ENCODE measurements around the gene PRPF18. TPM values are rescaled to one million over a fixed set of nuclear protein-coding genes. Genes with fewer than 3 reads are reported as not detected.

The PRPF18 gene
- total RNA-seq, 2 experiments from 2014 or later: 21.9 to 25.1 TPM

DNA sequence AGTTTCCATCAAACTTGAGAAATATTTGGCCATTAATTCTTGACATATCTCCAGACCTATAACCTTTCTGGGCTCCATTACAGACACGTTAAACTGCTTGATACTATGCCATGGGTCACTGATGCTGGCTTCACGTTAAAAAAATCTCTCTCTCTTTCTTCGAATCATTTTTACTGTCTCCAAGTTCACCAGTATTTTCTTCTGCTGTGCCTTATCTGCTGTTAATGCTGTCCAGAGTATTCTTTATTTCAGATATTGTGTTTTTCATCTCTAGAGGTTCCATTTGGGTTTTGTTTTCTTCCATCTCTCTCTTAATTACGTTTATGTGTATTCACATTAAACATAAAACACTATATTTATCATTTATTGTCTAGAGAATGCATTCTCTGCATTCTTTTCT is 12.8 kb upstream of the PRPF18 start:
- H3K27me3 Mint-ChIP-seq: peaks cover 19% of the 10 kb centered on the region
- peaks cover 5% of the 10 kb centered on the region for H3K9me3 Mint-ChIP-seq
- intact Hi-C loops (cut with micrococcal nuclease): no loop called here
- no peak for DNase-seq
- no peak overlapping the region for H3K4me3 Mint-ChIP-seq
- POLR2A ChIA-PET: no interaction called here
- CTCF ChIA-PET: no interaction called here
- no peaks in the 10 kb centered on the region for H3K36me3 Mint-ChIP-seq
- H3K27ac Mint-ChIP-seq: no peak overlapping the region
- no peaks in the 10 kb centered on the region for H3K4me1 Mint-ChIP-seq (ENCODE audit: low read depth)

GRCh38 chr10:13585195-13585751 is 1.5 kb upstream of the PRPF18 start:
- DNase-seq: no peak
- ChIA-PET POLR2A (no interaction called here), CTCF (interaction anchor here (1.0 kb wide), 1 partner anchor 213 kb away, joined by 3 read pairs; no protein-coding TSS in a partner anchor)
- Mint-ChIP-seq H3K9me3 (no peaks in the 10 kb centered on the region), H3K27me3 (peaks cover 23% of the 10 kb centered on the region), H3K36me3 (peaks cover 2% of the 10 kb centered on the region), H3K4me3 (no peak overlapping the region), H3K27ac (no peak overlapping the region), H3K4me1 (ENCODE audit: low read depth) (peaks cover 26% of the 10 kb centered on the region)
- intact Hi-C loops (cut with micrococcal nuclease): no loop called here

DNA sequence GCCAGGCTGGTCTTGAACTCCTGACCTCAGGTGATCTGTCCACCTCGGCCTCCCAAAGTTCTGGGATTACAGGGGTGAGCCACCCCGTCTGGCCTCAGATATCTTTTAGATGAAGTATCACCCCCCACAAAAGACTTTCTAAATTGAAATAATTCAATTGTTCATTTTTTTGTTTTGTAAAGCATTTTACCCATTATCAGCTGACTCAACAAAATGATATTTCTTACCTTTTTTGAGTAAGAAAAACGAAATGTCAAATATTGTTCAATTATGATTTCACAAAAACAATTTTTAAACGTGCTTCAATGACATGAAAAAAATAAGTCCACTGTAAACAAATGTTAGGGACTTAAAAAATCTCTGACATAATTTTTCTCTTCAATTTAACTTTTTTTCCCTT is 822 bp upstream of the PRPF18 start:
- no peaks in the 10 kb centered on the region for H3K9me3 Mint-ChIP-seq
- peaks cover 26% of the 10 kb centered on the region for H3K4me1 Mint-ChIP-seq (ENCODE audit: low read depth)
- peaks cover 2% of the 10 kb centered on the region for H3K36me3 Mint-ChIP-seq
- intact Hi-C loops (cut with micrococcal nuclease): loop anchor here (1.0 to 2.0 kb wide), 7 partner anchors 193 to 425 kb away; partner anchors contain the start of genes MCM10 and SEPHS1
- CTCF ChIA-PET: interaction anchor here (2.6 kb wide), 1 partner anchor 214 kb away, joined by 17 read pairs; no protein-coding TSS in a partner anchor
- POLR2A ChIA-PET: no interaction called here
- peaks cover 19% of the 10 kb centered on the region for H3K27me3 Mint-ChIP-seq
- H3K4me3 Mint-ChIP-seq: peak overlapping the region; percentile 100
- no peak overlapping the region for H3K27ac Mint-ChIP-seq
- DNase-seq: no peak

- peak; percentile 11 for DNase-seq
- H3K36me3 Mint-ChIP-seq: peaks cover 9% of the 10 kb centered on the region
- H3K27me3 Mint-ChIP-seq: peaks cover 11% of the 10 kb centered on the region
- peak overlapping the region; percentile 70 for H3K27ac Mint-ChIP-seq
- no peaks in the 10 kb centered on the region for H3K9me3 Mint-ChIP-seq
- CTCF ChIA-PET: interaction anchor here (0.7 to 2.6 kb wide), 7 partner anchors 8 to 215 kb away, joined by 3 to 17 read pairs (median 4); no protein-coding TSS in a partner anchor
- peak overlapping the region; percentile 100 for H3K4me3 Mint-ChIP-seq
- peaks cover 26% of the 10 kb centered on the region for H3K4me1 Mint-ChIP-seq (ENCODE audit: low read depth)
- POLR2A ChIA-PET: interaction anchor here (0.8 kb wide), 1 partner anchor 74 kb away, joined by 3 read pairs; no protein-coding TSS in a partner anchor
- intact Hi-C loops (cut with micrococcal nuclease): loop anchor here (2.0 kb wide), 5 partner anchors 191 to 421 kb away; partner anchors contain the start of gene SEPHS1
Observed at GRCh38 chr10:13587391-13587790, 626 bp downstream of the PRPF18 start.

DNA sequence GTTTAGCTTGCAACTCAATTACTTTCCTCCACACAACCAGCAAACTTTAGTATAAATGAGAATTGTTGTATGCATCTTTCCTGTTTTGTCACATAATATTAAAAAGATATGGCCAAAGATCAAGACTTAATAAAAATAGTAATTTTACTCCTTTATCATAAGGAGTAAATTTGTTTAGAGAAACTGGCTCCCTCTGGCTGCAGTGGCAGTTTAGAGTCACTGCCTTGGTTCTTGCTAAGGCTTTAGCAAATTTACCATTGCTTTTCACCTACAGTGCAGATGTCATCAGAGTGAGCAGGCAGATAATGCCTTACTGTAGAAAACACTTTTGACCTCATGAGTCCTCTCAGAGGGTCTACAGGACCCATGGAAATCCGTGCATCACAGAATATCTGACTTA is 2.6 kb downstream of the PRPF18 start:
- intact Hi-C loops (cut with micrococcal nuclease): no loop called here
- CTCF ChIA-PET: interaction anchor here (1.6 kb wide), 1 partner anchor 217 kb away, joined by 5 read pairs; no protein-coding TSS in a partner anchor
- no peak overlapping the region for H3K4me3 Mint-ChIP-seq

GRCh38 chr10:13590886-13591285 is 4.1 kb downstream of the PRPF18 start:
- peaks cover 17% of the 10 kb centered on the region for H3K36me3 Mint-ChIP-seq
- DNase-seq: no peak
- intact Hi-C loops (cut with micrococcal nuclease): no loop called here
- ChIA-PET CTCF (interaction anchor here (0.6 kb wide), 1 partner anchor 63 kb away, joined by 3 read pairs; no protein-coding TSS in a partner anchor), POLR2A (no interaction called here)
- no peaks in the 10 kb centered on the region for H3K9me3 Mint-ChIP-seq
- no peaks in the 10 kb centered on the region for H3K27me3 Mint-ChIP-seq
- H3K27ac Mint-ChIP-seq: no peak overlapping the region
- no peak overlapping the region for H3K4me3 Mint-ChIP-seq
- H3K4me1 Mint-ChIP-seq (ENCODE audit: low read depth): peaks cover 28% of the 10 kb centered on the region

More for the DNA sequence above, 2.6 kb downstream of the PRPF18 start:
- Mint-ChIP-seq H3K36me3 (peaks cover 16% of the 10 kb centered on the region), H3K4me1 (ENCODE audit: low read depth) (peaks cover 26% of the 10 kb centered on the region), H3K9me3 (no peaks in the 10 kb centered on the region), H3K27me3 (peaks cover 4% of the 10 kb centered on the region), H3K27ac (no peak overlapping the region)
- no peak for DNase-seq
- POLR2A ChIA-PET: no interaction called here

DNA sequence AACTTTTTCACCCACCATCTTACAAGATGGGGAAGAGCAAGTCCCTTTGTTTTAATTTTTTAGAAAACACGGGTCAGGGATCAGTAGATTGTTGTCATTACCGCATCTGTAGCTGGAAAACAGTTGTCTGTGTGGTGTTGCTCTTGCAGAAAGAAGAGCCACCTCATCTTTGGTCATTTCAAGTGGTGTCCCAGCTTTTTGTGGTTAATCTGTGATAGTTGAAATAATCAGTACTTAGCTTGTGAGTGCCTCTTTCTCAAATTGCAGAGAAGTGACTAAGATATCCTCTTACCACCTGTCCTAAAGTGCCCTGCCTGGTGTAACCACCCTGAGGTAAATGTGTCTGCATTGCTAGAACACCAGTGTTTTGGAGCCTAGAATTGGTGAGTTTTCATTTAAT is 5.5 kb downstream of the PRPF18 start:
- no peak overlapping the region for H3K27ac Mint-ChIP-seq
- H3K4me3 Mint-ChIP-seq: no peak overlapping the region
- no peaks in the 10 kb centered on the region for H3K27me3 Mint-ChIP-seq
- ChIA-PET CTCF (no interaction called here), POLR2A (no interaction called here)
- intact Hi-C loops (cut with micrococcal nuclease): no loop called here
- DNase-seq: no peak
- no peaks in the 10 kb centered on the region for H3K9me3 Mint-ChIP-seq
- H3K36me3 Mint-ChIP-seq: peaks cover 20% of the 10 kb centered on the region
- peaks cover 24% of the 10 kb centered on the region for H3K4me1 Mint-ChIP-seq (ENCODE audit: low read depth)

GRCh38 chr10:13593535-13593934 is 6.8 kb downstream of the PRPF18 start:
- H3K36me3 Mint-ChIP-seq: peaks cover 24% of the 10 kb centered on the region
- ChIA-PET POLR2A (no interaction called here), CTCF (no interaction called here)
- no peaks in the 10 kb centered on the region for H3K27me3 Mint-ChIP-seq
- H3K4me1 Mint-ChIP-seq (ENCODE audit: low read depth): peaks cover 15% of the 10 kb centered on the region
- DNase-seq: no peak
- H3K4me3 Mint-ChIP-seq: no peak overlapping the region
- no peak overlapping the region for H3K27ac Mint-ChIP-seq
- intact Hi-C loops (cut with micrococcal nuclease): no loop called here
- H3K9me3 Mint-ChIP-seq: no peaks in the 10 kb centered on the region

- H3K9me3 Mint-ChIP-seq: no peaks in the 10 kb centered on the region
- ChIA-PET CTCF (interaction anchor here (1.0 kb wide), 1 partner anchor 8 kb away, joined by 3 read pairs; the partner anchor contains the start of gene PRPF18), POLR2A (no interaction called here)
- no peak for DNase-seq
- peaks cover 25% of the 10 kb centered on the region for H3K36me3 Mint-ChIP-seq
- H3K27ac Mint-ChIP-seq: no peak overlapping the region
- no peak overlapping the region for H3K4me3 Mint-ChIP-seq
- intact Hi-C loops (cut with micrococcal nuclease): no loop called here
- H3K4me1 Mint-ChIP-seq (ENCODE audit: low read depth): peaks cover 7% of the 10 kb centered on the region
- H3K27me3 Mint-ChIP-seq: no peaks in the 10 kb centered on the region
Observed at GRCh38 chr10:13594641-13595040, 7.9 kb downstream of the PRPF18 start.

- CTCF ChIA-PET: no interaction called here
- Mint-ChIP-seq H3K4me1 (ENCODE audit: low read depth) (peaks cover 4% of the 10 kb centered on the region), H3K9me3 (no peaks in the 10 kb centered on the region), H3K36me3 (peaks cover 20% of the 10 kb centered on the region), H3K27me3 (no peaks in the 10 kb centered on the region), H3K27ac (no peak overlapping the region), H3K4me3 (no peak overlapping the region)
- intact Hi-C loops (cut with micrococcal nuclease): no loop called here
- DNase-seq: no peak
- POLR2A ChIA-PET: no interaction called here
Observed at GRCh38 chr10:13597909-13598308, 11.1 kb downstream of the PRPF18 start.

DNA sequence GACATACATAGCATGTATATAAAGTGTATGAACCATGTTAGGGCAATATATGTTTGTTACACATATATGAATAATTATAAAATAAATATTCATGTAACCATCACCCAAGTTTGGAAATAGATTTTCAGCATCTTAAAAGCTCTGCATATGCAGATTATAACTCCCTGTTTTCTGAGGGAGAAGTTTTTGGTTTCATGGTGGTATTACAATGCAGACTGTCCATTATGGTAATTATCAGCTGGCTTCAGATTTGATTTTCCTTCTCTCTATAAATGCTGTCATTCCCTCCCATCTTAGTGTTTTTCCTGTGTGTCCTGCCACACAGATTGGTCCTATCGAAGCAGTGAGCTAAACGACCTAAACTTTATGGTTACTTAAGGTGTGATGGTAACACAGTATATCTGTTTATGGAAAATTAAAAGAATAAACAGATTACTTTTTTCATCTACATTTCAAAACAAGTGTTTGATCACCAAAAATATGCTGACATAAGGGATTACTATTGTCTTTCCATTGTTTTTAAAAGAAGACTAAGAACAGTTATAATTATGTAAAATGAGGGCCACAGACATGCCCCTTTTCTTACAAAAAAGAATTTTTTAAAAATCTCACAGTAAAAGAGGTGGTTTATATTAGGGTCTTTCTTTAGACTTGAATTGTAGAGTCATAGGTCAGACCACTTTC is 17.7 kb downstream of the PRPF18 start:
- H3K27ac Mint-ChIP-seq: no peak overlapping the region
- no peaks in the 10 kb centered on the region for H3K9me3 Mint-ChIP-seq
- CTCF ChIA-PET: interaction anchor here (0.7 to 1.5 kb wide), 3 partner anchors 18 to 576 kb away, joined by 3 to 5 read pairs (median 3); partner anchors contain the start of gene PRPF18

GRCh38 chr10:13608246-13608853 is 21.6 kb downstream of the PRPF18 start:
- Mint-ChIP-seq H3K27ac (no peak overlapping the region), H3K9me3 (no peaks in the 10 kb centered on the region), H3K4me3 (no peak overlapping the region), H3K36me3 (peaks cover 42% of the 10 kb centered on the region), H3K4me1 (ENCODE audit: low read depth) (no peaks in the 10 kb centered on the region), H3K27me3 (no peaks in the 10 kb centered on the region)
- ChIA-PET POLR2A (no interaction called here), CTCF (no interaction called here)
- no peak for DNase-seq
- intact Hi-C loops (cut with micrococcal nuclease): no loop called here

More for the DNA sequence above, 17.7 kb downstream of the PRPF18 start:
- DNase-seq: no peak
- Mint-ChIP-seq H3K27me3 (no peaks in the 10 kb centered on the region), H3K36me3 (peaks cover 27% of the 10 kb centered on the region), H3K4me1 (ENCODE audit: low read depth) (no peaks in the 10 kb centered on the region), H3K4me3 (no peak overlapping the region)
- intact Hi-C loops (cut with micrococcal nuclease): no loop called here
- POLR2A ChIA-PET: no interaction called here
